Suprapubic skin (tissue), 4 donors: Measurements from ENCODE around the gene MSGN1. TPM values are rescaled to one million over a fixed set of nuclear protein-coding genes. Genes with fewer than 3 reads are reported as not detected.

Source experiments
- DNase-seq, 2 donors: peaks; one replicate each; pipeline ENCODE4 v3.0.0-alpha.2; 2019; ENCODE audit warnings: low spot score in 2 of 2
- H3K27ac ChIP-seq: fragments of 200-600 bp; sonication (generic); one replicate; pipeline ENCODE4 v1.5.1; 2019
- H3K27me3 ChIP-seq: fragments of 200-600 bp; sonication (generic); one replicate; pipeline ENCODE4 v1.5.1; 2019
- H3K36me3 ChIP-seq: fragments of 200-600 bp; sonication (generic); one replicate; pipeline ENCODE4 v1.5.1; 2019
- H3K4me1 ChIP-seq: fragments of 200-600 bp; sonication (generic); one replicate; pipeline ENCODE4 v1.5.1; 2019
- H3K4me3 ChIP-seq: fragments of 200-600 bp; sonication (generic); one replicate; pipeline ENCODE4 v1.5.1; 2019; ENCODE audit warnings: mild to moderate bottlenecking
- H3K9me3 ChIP-seq: fragments of 200-600 bp; sonication (generic); one replicate; pipeline ENCODE4 v1.5.1; 2019
- EP300 ChIP-seq: sonication (generic); formaldehyde crosslinking; IDR thresholded peaks from one replicate; pipeline ENCODE4 v1.6.1; 2017; ENCODE audit warnings: antibody characterized with exemption
- POLR2A ChIP-seq, 2 donors: fragments of 450-650 bp; IDR thresholded peaks; one replicate each; pipeline ENCODE4 v1.6.1; 2017; ENCODE audit warnings: antibody characterized with exemption in 2 of 2, mild to moderate bottlenecking in 2 of 2, moderate library complexity in 2 of 2
- POLR2AphosphoS5 ChIP-seq, 3 donors: sonication (generic); formaldehyde crosslinking; IDR thresholded peaks; one replicate each; pipeline ENCODE4 v1.6.1; 2017; ENCODE audit warnings: antibody characterized with exemption in 3 of 3
- WGBS: methylation state at CpG from one replicate; pipeline ENCODE4 v1.1.5; 2018; 5-methylcytosine and 5-hydroxymethylcytosine counted together
- total RNA-seq, 4 donors: library from RNA; depleted of rRNA; stranded (reverse); fragments of >200 nt; gene quantifications; one replicate each; pipeline ENCODE4 v1.1.0, GENCODE V29; 2016
- TF ChIP-seq, protein P1 (sequence below), 2 donors: fragments of 200-600 bp in 1 of 2; fragments of 450-650 bp in 1 of 2; sonication (generic) in 1 of 2; IDR thresholded peaks; one replicate each; pipeline ENCODE4 v1.5.1; 2016 to 2019; ENCODE audit warnings: antibody characterized with exemption in 2 of 2, mild to moderate bottlenecking in 1 of 2, moderate library complexity in 1 of 2

MSGN1 gene
- total RNA-seq, 4 donors from 2014 or later, result not detected

DNA sequence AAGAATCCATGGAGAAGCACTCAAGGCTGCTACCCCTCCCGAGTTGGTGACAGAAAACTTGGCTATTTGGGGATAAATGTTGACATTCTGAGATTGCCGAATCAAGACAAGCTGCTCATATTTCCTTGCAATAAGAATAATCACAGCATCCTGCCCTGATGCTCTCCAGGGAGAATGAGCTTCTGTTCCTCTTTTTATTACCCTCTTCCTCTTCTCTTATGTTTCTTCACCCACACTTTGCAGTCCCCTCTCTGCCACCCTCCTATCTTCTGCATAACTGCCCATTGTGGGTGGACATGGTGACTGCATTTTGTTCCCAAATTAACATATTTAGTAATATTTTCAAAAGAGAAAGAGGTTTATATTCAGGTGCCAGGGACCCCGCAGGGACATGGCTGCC lies 11.9 kb upstream of the MSGN1 start:
- Histone ChIP-seq H3K4me1 (no peaks in the 10 kb centered on the region), H3K9me3 (no peaks in the 10 kb centered on the region), H3K36me3 (no peaks in the 10 kb centered on the region), H3K27ac (no peak overlapping the region), H3K27me3 (no peaks in the 10 kb centered on the region), H3K4me3 (no peak overlapping the region)
- no peak for TF ChIP-seq EP300
- no peak for TF ChIP-seq POLR2AphosphoS5 (IDR thresholded peaks at IDR 0.05)
- no peak for TF ChIP-seq POLR2A (IDR thresholded peaks at IDR 0.05)
- TF ChIP-seq, protein P1, sequence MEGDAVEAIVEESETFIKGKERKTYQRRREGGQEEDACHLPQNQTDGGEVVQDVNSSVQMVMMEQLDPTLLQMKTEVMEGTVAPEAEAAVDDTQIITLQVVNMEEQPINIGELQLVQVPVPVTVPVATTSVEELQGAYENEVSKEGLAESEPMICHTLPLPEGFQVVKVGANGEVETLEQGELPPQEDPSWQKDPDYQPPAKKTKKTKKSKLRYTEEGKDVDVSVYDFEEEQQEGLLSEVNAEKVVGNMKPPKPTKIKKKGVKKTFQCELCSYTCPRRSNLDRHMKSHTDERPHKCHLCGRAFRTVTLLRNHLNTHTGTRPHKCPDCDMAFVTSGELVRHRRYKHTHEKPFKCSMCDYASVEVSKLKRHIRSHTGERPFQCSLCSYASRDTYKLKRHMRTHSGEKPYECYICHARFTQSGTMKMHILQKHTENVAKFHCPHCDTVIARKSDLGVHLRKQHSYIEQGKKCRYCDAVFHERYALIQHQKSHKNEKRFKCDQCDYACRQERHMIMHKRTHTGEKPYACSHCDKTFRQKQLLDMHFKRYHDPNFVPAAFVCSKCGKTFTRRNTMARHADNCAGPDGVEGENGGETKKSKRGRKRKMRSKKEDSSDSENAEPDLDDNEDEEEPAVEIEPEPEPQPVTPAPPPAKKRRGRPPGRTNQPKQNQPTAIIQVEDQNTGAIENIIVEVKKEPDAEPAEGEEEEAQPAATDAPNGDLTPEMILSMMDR (IDR thresholded peaks at IDR 0.05), result no peak
- no peak for DNase-seq
- WGBS, result 54% methylated on average over 3 of the region's 3 CpGs

DNA sequence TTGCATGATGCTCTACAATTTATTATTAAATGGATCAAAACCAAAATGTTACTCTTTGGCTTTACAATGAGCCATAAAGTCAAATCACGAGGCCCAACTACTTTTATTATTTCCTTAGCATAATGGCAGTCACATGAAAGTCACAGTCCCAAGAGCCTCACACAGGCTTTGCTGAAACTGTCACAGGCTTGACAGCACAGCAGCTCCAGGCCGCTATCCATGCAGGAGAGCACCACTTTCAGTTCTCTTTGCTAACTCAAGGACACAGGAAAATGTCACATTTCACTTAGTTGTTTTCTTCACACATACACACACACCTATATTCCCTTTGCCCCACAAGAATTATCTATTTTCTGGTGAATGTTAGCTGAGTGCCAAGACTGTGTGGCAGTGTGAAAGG lies 11.1 kb upstream of the MSGN1 start:
- no peaks in the 10 kb centered on the region for H3K27me3 ChIP-seq
- H3K27ac ChIP-seq, result no peak overlapping the region
- TF ChIP-seq POLR2AphosphoS5 (IDR thresholded peaks at IDR 0.05), result no peak
- TF ChIP-seq, protein P1 (IDR thresholded peaks at IDR 0.05), result no peak
- TF ChIP-seq POLR2A (IDR thresholded peaks at IDR 0.05), result no peak
- no peak for TF ChIP-seq EP300
- whole genome bisulfite sequencing, result 44% methylated on average over 2 of the region's 2 CpGs
- no peak for DNase-seq
- no peaks in the 10 kb centered on the region for H3K9me3 ChIP-seq
- no peaks in the 10 kb centered on the region for H3K36me3 ChIP-seq
- no peak overlapping the region for H3K4me3 ChIP-seq
- H3K4me1 ChIP-seq, result no peaks in the 10 kb centered on the region

DNA sequence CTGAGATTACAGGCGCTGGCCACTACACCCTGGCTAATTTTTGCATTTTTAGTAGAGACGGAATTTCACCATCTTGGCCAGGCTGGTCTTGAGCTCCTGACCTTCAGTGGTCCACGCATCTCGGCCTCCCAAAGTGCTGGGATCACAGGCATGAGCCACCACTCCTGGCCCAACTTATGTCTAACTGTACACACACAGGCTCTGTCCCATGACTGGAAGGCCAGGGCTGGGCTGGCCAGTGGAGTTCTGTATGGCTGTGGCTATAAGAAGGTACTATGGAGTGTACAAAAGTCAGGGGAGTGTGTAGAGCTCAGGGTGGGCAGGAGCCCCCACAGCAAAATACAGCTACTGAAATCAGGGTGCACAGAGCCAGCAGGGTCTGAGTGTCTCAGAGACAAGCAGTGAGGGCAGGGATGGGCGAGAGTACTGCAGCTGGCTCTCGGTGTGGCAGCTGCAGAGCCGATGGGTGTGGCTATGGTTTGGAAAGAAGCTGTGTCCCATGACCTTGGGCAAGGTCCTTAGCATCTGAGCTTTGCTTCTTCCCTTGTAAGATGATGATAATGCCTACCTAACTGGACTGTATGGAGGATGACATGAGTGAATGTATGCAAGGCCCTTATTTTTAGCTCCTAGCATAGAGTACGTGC lies 10.4 kb upstream of the MSGN1 start:
- Histone ChIP-seq H3K27me3 (no peaks in the 10 kb centered on the region), H3K36me3 (no peaks in the 10 kb centered on the region), H3K4me3 (no peak overlapping the region), H3K4me1 (no peaks in the 10 kb centered on the region), H3K9me3 (no peaks in the 10 kb centered on the region), H3K27ac (no peak overlapping the region)
- TF ChIP-seq EP300 (no peak), POLR2AphosphoS5 (IDR thresholded peaks at IDR 0.05) (no peak), POLR2A (IDR thresholded peaks at IDR 0.05) (no peak)
- TF ChIP-seq, protein P1 (IDR thresholded peaks at IDR 0.05), result no peak
- whole genome bisulfite sequencing, result 73% methylated on average over 8 of the region's 8 CpGs
- DNase-seq, result no peak

DNA sequence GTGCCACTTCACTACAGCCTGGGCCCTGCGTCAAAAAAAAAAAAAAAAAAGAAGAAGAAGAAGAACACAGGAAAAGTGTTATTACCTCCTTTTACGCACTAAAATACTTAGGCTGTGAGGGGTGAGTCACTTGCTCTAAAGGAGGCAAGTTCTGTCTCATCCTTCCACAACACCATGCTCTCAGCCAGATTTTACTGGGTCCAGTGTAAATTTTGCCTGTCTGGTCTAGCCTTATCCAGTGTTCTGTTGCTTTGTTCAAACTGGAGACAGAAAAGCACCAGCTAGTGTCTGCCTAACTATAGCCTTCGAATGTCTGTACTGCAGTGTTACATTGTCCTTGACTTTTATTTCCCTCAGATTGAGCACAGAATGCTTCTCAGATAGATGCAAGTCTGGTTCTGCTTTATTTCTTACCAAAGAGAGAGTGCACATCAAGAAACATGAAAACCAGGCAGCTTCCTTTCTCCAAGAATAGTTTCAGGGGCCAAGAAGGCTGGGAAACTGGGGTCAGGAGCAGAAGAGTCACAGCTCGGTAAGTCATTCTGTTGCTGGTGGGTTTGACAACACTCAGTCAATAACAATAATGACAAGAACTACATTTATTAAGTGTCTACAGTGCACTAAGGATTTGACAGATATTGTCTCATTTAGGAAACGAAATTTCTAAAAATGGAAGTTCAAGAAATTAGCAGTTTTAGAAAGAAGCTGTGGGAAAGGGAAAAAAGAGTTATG lies 3.1 kb upstream of the MSGN1 start:
- TF ChIP-seq POLR2A (IDR thresholded peaks at IDR 0.05) (no peak), EP300 (no peak), POLR2AphosphoS5 (IDR thresholded peaks at IDR 0.05) (no peak)
- TF ChIP-seq, protein P1 (IDR thresholded peaks at IDR 0.05), result no peak
- no peaks in the 10 kb centered on the region for H3K9me3 ChIP-seq
- H3K36me3 ChIP-seq, result no peaks in the 10 kb centered on the region
- WGBS, result 34% methylated on average over 5 of the region's 5 CpGs
- DNase-seq, result no peak
- no peaks in the 10 kb centered on the region for H3K27me3 ChIP-seq
- no peak overlapping the region for H3K4me3 ChIP-seq
- peaks cover 32% of the 10 kb centered on the region for H3K4me1 ChIP-seq
- peak overlapping the region; percentile 81 for H3K27ac ChIP-seq

DNA sequence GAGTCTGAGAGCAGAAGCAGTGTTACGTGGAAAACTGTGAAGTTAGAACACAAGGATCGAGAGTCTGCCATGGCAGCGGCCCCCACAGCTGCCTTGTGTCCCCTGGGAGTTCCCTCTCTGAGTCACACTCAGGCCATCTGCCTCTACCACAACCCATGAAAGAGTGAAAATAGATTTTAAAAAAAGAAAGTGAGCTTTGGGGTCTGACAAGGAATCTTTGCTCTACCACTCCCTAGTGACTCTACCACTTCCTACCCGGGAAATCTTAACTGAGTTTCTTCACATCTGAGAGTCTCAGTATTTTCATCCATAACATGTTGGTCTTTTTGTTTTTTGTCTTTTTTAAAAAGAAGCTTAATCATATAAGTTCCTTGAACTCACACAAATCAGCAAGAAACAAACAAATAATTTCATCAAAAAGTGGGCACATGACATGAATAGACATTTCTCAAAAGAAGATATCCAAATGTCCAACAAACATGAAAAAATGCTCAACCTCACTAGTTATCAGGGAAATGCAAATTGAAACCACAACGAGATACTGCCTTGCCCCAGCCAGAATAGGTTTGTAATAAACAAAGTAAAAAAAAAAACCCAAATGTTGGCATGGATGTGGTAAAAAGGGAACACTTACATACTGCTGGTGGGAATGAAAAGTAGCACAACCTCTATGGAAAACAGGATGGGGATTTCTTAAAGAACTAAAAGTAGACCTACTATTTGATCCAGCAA lies 2.4 kb upstream of the MSGN1 start:
- H3K4me1 ChIP-seq, result peaks cover 32% of the 10 kb centered on the region
- no peaks in the 10 kb centered on the region for H3K36me3 ChIP-seq
- peak overlapping the region; percentile 81 for H3K27ac ChIP-seq
- H3K4me3 ChIP-seq, result no peak overlapping the region
- no peaks in the 10 kb centered on the region for H3K27me3 ChIP-seq
- 49% methylated on average over 5 of the region's 5 CpGs for WGBS
- no peak for TF ChIP-seq EP300
- no peak for DNase-seq
- H3K9me3 ChIP-seq, result no peaks in the 10 kb centered on the region
